ENCODE results near the gene NUAK1. TPM values are rescaled to one million over a fixed set of nuclear protein-coding genes. Genes with fewer than 3 reads are reported as not detected.

NUAK1 gene
- total RNA-seq, 1 experiment from 2014 or later = 7.4 TPM

- TF ChIP-seq, protein P1, sequence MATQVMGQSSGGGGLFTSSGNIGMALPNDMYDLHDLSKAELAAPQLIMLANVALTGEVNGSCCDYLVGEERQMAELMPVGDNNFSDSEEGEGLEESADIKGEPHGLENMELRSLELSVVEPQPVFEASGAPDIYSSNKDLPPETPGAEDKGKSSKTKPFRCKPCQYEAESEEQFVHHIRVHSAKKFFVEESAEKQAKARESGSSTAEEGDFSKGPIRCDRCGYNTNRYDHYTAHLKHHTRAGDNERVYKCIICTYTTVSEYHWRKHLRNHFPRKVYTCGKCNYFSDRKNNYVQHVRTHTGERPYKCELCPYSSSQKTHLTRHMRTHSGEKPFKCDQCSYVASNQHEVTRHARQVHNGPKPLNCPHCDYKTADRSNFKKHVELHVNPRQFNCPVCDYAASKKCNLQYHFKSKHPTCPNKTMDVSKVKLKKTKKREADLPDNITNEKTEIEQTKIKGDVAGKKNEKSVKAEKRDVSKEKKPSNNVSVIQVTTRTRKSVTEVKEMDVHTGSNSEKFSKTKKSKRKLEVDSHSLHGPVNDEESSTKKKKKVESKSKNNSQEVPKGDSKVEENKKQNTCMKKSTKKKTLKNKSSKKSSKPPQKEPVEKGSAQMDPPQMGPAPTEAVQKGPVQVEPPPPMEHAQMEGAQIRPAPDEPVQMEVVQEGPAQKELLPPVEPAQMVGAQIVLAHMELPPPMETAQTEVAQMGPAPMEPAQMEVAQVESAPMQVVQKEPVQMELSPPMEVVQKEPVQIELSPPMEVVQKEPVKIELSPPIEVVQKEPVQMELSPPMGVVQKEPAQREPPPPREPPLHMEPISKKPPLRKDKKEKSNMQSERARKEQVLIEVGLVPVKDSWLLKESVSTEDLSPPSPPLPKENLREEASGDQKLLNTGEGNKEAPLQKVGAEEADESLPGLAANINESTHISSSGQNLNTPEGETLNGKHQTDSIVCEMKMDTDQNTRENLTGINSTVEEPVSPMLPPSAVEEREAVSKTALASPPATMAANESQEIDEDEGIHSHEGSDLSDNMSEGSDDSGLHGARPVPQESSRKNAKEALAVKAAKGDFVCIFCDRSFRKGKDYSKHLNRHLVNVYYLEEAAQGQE (IDR thresholded peaks at IDR 0.05; ENCODE audit: low read depth) = no peak
- TF ChIP-seq EZH2 (IDR thresholded peaks at IDR 0.05) (no peak), ZNF274 (IDR thresholded peaks at IDR 0.05; ENCODE audit: low read depth, low read length) (no peak), YY1 (IDR thresholded peaks at IDR 0.05; ENCODE audit: extremely low read depth, insufficient replicate concordance, low read depth, low read length) (no peak), JUND (IDR thresholded peaks at IDR 0.05) (no peak)
- TF ChIP-seq, protein P2, sequence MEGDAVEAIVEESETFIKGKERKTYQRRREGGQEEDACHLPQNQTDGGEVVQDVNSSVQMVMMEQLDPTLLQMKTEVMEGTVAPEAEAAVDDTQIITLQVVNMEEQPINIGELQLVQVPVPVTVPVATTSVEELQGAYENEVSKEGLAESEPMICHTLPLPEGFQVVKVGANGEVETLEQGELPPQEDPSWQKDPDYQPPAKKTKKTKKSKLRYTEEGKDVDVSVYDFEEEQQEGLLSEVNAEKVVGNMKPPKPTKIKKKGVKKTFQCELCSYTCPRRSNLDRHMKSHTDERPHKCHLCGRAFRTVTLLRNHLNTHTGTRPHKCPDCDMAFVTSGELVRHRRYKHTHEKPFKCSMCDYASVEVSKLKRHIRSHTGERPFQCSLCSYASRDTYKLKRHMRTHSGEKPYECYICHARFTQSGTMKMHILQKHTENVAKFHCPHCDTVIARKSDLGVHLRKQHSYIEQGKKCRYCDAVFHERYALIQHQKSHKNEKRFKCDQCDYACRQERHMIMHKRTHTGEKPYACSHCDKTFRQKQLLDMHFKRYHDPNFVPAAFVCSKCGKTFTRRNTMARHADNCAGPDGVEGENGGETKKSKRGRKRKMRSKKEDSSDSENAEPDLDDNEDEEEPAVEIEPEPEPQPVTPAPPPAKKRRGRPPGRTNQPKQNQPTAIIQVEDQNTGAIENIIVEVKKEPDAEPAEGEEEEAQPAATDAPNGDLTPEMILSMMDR (IDR thresholded peaks at IDR 0.05 in 2 of 3, conservative IDR thresholded peaks at IDR 0.05 in 1 of 3; ENCODE audit: borderline replicate concordance in 1 of 3, insufficient read depth in 1 of 3, low read depth in 2 of 3, low read length in 2 of 3) = no peak
These were observed 47.9 kb downstream of the NUAK1 start (continued) for GRCh38 chr12:106090591-106091445.

DNA sequence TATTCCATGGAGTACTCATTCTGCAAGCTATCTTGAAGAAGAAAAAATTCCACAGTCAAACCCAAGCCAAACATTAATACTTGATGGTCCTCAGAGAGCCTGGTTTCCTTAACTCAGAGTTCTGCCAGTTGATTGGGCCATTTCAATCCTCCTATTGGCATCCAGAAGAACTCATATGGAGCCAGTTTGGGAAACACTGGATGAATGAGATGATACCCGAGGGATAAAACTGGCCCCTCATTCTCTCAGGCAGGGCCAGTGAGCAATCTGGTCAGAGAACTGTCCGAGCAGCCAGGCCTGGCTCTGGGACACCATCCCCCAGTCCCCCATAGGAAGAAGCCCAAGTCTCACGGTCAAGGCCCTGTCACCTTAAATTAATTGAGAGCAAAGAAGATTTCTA is 48.8 kb downstream of the NUAK1 start:
- H3K4me2 ChIP-seq (ENCODE audit: low read length) = no peak overlapping the region
- H2AFZ ChIP-seq (ENCODE audit: low read depth, low read length, poor library complexity, severe bottlenecking) = no peak overlapping the region
- BruUV-seq (replicated peaks) = no TSS peak
- no peaks in the 10 kb centered on the region for H3K79me2 ChIP-seq (ENCODE audit: insufficient read depth, low read length)
- H3K27ac ChIP-seq (ENCODE audit: low read depth, low read length) = no peak overlapping the region
- no peaks in the 10 kb centered on the region for H3K9me2 ChIP-seq (ENCODE audit: insufficient read depth)
- intact Hi-C loops (cut with micrococcal nuclease) = no loop called here
- H3K36me3 ChIP-seq (ENCODE audit: control insufficient read depth in 1 of 2, insufficient read depth in 2 of 2, low read length in 2 of 2) = no peaks in the 10 kb centered on the region
- H3K27me3 ChIP-seq (ENCODE audit: insufficient read depth, low read length) = no peaks in the 10 kb centered on the region
- H3K4me1 ChIP-seq (ENCODE audit: control insufficient read depth in 1 of 2, insufficient read depth in 2 of 2, low read length in 2 of 2) = peaks cover 0 to under 1% of the 10 kb centered on the region in 2 experiments; a peak in 3 of 4 replicates
- ChIA-PET POLR2A (no interaction called here), RAD21 (ENCODE audit: low non-redundant PET in 1 of 2, low total read pairs in 2 of 2, uncharacterized antibody in 2 of 2, unreplicated experiment in 2 of 2) (no interaction called here), CTCF (no interaction called here)
- H3K9me3 ChIP-seq (ENCODE audit: control insufficient read depth in 1 of 2, insufficient read depth in 1 of 2, low read depth in 1 of 2, low read length in 2 of 2) = no peaks in the 10 kb centered on the region
- no peaks in the 10 kb centered on the region for H4K20me1 ChIP-seq (ENCODE audit: insufficient read depth)
- no peak overlapping the region for H3K9ac ChIP-seq (ENCODE audit: low read length)
- no peak for ATAC-seq
- DNase-seq (ENCODE audit: low read depth, low spot score) = no peak
- H3K4me3 ChIP-seq (replicated peaks in 1 of 2; ENCODE audit: low read depth in 1 of 2, low read length in 2 of 2) = no peak overlapping the region
- TF ChIP-seq, protein P3, sequence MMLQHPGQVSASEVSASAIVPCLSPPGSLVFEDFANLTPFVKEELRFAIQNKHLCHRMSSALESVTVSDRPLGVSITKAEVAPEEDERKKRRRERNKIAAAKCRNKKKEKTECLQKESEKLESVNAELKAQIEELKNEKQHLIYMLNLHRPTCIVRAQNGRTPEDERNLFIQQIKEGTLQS (IDR thresholded peaks at IDR 0.05) = no peak
- no peak for TF ChIP-seq EZH2 (IDR thresholded peaks at IDR 0.05)
- no peak for TF ChIP-seq SIN3A (IDR thresholded peaks at IDR 0.05; ENCODE audit: low read depth)
- TF ChIP-seq SP1 (IDR thresholded peaks at IDR 0.05; ENCODE audit: low read depth) = no peak
- no peak for TF ChIP-seq TCF7L2 (IDR thresholded peaks at IDR 0.05; ENCODE audit: borderline replicate concordance, extremely low read depth, insufficient read depth, insufficient read length)
- TF ChIP-seq, protein P2 (IDR thresholded peaks at IDR 0.05 in 2 of 3, conservative IDR thresholded peaks at IDR 0.05 in 1 of 3; ENCODE audit: borderline replicate concordance in 1 of 3, insufficient read depth in 1 of 3, low read depth in 2 of 3, low read length in 2 of 3) = no peak
- TF ChIP-seq SRF (IDR thresholded peaks at IDR 0.05; ENCODE audit: low read depth) = no peak
- no peak for TF ChIP-seq ZFX (IDR thresholded peaks at IDR 0.05)
- TF ChIP-seq RAD21 (IDR thresholded peaks at IDR 0.05; ENCODE audit: low read depth) = no peak
- TF ChIP-seq JUND (IDR thresholded peaks at IDR 0.05) = no peak

All from HCT116 (cell line).